ENCODE measurements around the gene HM13.

DNA sequence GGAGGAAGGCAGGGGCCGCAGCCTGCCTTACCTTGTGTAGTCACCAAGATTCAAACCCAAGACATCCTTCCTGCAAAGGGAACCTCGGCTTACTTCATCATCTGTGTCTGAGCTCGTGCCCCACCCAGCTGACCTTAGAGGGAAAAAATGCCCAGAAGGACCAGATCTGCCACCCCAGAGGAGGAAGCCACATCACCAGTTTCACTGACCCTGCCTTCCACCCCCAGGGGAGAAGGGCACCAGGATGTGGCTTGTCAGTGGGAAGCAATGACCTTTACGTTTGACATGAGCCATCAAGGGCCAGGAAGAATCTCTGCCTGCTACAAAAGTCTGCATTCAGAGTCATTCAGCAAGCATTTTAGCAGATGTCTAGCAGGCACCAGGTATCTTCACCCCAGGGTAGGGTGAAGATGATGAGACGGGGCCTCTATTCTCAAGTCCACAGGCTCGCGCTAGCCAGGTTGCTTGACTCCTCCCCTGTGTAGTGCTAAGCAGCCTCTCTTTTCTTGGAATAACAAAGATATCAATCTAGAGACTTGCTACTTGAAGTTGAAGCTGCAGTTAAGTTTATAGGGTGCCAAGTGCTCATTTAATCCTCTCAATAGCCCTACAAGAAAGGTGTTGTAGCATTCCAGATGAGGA, 28.1 kb downstream of the HM13 start:
- TF ChIP-seq, protein P1, sequence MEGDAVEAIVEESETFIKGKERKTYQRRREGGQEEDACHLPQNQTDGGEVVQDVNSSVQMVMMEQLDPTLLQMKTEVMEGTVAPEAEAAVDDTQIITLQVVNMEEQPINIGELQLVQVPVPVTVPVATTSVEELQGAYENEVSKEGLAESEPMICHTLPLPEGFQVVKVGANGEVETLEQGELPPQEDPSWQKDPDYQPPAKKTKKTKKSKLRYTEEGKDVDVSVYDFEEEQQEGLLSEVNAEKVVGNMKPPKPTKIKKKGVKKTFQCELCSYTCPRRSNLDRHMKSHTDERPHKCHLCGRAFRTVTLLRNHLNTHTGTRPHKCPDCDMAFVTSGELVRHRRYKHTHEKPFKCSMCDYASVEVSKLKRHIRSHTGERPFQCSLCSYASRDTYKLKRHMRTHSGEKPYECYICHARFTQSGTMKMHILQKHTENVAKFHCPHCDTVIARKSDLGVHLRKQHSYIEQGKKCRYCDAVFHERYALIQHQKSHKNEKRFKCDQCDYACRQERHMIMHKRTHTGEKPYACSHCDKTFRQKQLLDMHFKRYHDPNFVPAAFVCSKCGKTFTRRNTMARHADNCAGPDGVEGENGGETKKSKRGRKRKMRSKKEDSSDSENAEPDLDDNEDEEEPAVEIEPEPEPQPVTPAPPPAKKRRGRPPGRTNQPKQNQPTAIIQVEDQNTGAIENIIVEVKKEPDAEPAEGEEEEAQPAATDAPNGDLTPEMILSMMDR (IDR thresholded peaks at IDR 0.05), result no peak
- TF ChIP-seq ZBTB21 (CRISPR knock-in tag; IDR thresholded peaks at IDR 0.05; ENCODE audit: borderline replicate concordance), result no peak
- TF ChIP-seq, protein P2, sequence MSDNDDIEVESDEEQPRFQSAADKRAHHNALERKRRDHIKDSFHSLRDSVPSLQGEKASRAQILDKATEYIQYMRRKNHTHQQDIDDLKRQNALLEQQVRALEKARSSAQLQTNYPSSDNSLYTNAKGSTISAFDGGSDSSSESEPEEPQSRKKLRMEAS (CRISPR knock-in tag; IDR thresholded peaks at IDR 0.05), result no peak
- TF ChIP-seq RORB (CRISPR knock-in tag; IDR thresholded peaks at IDR 0.05), result no peak
- TF ChIP-seq NR1H2 (CRISPR knock-in tag; IDR thresholded peaks at IDR 0.05), result no peak
- TF ChIP-seq, protein P3, sequence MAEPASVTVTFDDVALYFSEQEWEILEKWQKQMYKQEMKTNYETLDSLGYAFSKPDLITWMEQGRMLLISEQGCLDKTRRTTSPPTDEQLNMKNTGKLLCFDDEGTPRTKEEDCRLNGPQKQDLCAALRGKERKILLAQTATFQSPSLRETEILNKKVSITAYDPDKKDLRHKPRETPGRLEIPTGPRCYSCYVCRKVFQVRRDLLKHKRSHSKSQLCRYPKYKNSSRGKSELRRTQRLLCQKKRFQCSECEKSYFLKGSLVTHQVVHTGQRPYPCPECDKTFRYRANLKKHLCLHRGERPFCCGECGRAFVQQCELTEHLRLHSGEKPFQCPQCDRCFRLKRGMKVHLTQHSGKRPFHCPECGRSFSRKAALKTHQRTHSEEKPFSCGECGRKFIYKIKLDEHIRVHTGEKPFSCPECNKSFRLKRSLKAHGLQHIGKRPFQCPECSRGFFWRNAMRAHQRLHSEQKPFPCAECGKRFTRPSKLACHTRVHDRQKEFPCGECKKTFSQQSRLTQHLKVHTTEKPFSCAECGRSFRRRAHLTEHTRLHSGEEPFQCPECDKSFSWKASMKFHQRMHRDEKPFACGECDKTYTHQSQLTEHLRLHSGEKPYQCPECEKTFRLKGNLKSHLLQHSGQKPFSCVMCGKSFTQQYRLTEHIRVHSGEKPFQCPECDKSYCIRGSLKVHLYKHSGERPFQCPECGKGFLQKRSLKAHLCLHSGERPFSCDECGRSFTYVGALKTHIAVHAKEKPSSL (CRISPR knock-in tag; conservative IDR thresholded peaks at IDR 0.05), result no peak
- TF ChIP-seq ZNF416 (CRISPR knock-in tag; IDR thresholded peaks at IDR 0.05), result no peak
- TF ChIP-seq CREB1 (CRISPR knock-in tag; IDR thresholded peaks at IDR 0.05), result no peak
- TF ChIP-seq, protein P4, sequence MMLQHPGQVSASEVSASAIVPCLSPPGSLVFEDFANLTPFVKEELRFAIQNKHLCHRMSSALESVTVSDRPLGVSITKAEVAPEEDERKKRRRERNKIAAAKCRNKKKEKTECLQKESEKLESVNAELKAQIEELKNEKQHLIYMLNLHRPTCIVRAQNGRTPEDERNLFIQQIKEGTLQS (CRISPR knock-in tag; conservative IDR thresholded peaks at IDR 0.05), result no peak

Data from WTC11 (cell line).